ENCODE measurements around the gene ZNF219. TPM values are rescaled to one million over a fixed set of nuclear protein-coding genes. Genes with fewer than 3 reads are reported as not detected.

Gene ZNF219
- polyA plus RNA-seq, 1 donor from 2014 or later, result 40.6 TPM

DNA sequence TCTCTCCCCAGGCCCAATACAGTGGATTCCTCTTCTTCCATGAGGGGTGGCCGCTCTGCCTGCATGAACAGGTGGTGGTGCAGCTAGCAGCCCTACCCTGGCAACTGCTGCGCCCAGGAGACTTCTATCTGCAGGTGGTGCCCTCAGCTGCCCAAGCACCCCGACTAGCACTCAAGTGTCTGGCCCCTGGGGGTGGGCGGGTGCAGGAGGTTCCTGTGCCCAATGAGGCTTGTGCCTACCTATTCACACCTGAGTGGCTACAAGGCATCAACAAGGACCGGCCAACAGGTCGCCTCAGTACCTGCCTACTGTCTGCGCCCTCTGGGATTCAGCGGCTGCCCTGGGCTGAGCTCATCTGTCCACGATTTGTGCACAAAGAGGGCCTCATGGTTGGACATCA lies 24.5 kb downstream of the ZNF219 start:
- no peak for TF ChIP-seq POLR2AphosphoS5 (IDR thresholded peaks at IDR 0.05)
- Histone ChIP-seq H3K27ac (ENCODE audit: low read length) (no peak overlapping the region), H3K9me3 (ENCODE audit: low read length) (no peaks in the 10 kb centered on the region), H3K4me2 (ENCODE audit: low read length) (no peak overlapping the region), H3K9me2 (ENCODE audit: insufficient read depth, low read length) (no peaks in the 10 kb centered on the region), H2AFZ (ENCODE audit: low read depth, low read length) (no peak overlapping the region), H3K4me3 (ENCODE audit: low read length) (no peak overlapping the region), H3K36me3 (ENCODE audit: insufficient read depth, low read length) (peaks cover 5% of the 10 kb centered on the region), H3K27me3 (ENCODE audit: insufficient read depth, low read depth, low read length) (no peaks in the 10 kb centered on the region), H3K9ac (ENCODE audit: low read length) (no peak overlapping the region), H3K79me2 (replicated peaks; ENCODE audit: insufficient read depth, low read length) (peaks cover 7% of the 10 kb centered on the region), H3F3A (ENCODE audit: insufficient read depth, low read length, poor library complexity, severe bottlenecking) (no peaks in the 10 kb centered on the region), H4K20me1 (ENCODE audit: insufficient read depth) (no peaks in the 10 kb centered on the region)

DNA sequence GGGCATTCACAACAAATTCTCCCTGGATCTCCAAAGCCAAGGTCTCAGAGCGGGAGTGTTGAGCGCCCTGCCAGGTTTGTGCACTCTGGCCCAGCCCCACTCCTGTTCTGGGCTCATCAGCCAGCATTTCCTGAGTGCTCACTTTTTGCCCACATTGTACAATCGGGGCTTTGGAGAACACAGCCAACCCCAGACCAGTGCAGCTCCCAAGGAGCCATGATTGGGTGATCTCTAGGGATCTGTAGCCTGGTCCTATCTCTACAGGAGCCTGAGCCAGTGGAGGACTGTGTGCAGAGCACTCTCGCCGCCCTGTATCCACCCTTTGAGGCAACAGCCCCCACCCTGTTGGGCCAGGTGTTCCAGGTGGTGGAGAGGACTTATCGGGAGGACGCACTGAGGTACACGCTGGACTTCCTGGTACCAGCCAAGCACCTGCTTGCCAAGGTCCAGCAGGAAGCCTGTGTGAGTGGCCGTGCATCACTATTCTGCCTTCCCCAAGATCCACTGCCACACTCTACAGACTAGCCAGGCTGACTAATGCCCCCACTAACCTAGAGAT lies 25.6 kb downstream of the ZNF219 start:
- Histone ChIP-seq H3K9me2 (ENCODE audit: insufficient read depth, low read length) (no peaks in the 10 kb centered on the region), H3K4me2 (ENCODE audit: low read length) (no peak overlapping the region), H3F3A (ENCODE audit: insufficient read depth, low read length, poor library complexity, severe bottlenecking) (peaks cover 4% of the 10 kb centered on the region), H2AFZ (ENCODE audit: low read depth, low read length) (no peak overlapping the region), H3K27ac (ENCODE audit: low read length) (no peak overlapping the region), H4K20me1 (ENCODE audit: insufficient read depth) (no peaks in the 10 kb centered on the region), H3K9ac (ENCODE audit: low read length) (no peak overlapping the region), H3K79me2 (replicated peaks; ENCODE audit: insufficient read depth, low read length) (peaks cover 7% of the 10 kb centered on the region), H3K4me3 (ENCODE audit: low read length) (no peak overlapping the region), H3K9me3 (ENCODE audit: low read length) (no peaks in the 10 kb centered on the region), H3K27me3 (ENCODE audit: insufficient read depth, low read depth, low read length) (no peaks in the 10 kb centered on the region), H3K36me3 (ENCODE audit: insufficient read depth, low read length) (peaks cover 5% of the 10 kb centered on the region)
- TF ChIP-seq, protein P1, sequence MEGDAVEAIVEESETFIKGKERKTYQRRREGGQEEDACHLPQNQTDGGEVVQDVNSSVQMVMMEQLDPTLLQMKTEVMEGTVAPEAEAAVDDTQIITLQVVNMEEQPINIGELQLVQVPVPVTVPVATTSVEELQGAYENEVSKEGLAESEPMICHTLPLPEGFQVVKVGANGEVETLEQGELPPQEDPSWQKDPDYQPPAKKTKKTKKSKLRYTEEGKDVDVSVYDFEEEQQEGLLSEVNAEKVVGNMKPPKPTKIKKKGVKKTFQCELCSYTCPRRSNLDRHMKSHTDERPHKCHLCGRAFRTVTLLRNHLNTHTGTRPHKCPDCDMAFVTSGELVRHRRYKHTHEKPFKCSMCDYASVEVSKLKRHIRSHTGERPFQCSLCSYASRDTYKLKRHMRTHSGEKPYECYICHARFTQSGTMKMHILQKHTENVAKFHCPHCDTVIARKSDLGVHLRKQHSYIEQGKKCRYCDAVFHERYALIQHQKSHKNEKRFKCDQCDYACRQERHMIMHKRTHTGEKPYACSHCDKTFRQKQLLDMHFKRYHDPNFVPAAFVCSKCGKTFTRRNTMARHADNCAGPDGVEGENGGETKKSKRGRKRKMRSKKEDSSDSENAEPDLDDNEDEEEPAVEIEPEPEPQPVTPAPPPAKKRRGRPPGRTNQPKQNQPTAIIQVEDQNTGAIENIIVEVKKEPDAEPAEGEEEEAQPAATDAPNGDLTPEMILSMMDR (IDR thresholded peaks at IDR 0.05; ENCODE audit: poor library complexity, severe bottlenecking), result no peak
- TF ChIP-seq RAD21 (conservative IDR thresholded peaks at IDR 0.05) (no peak), EZH2 (IDR thresholded peaks at IDR 0.05; ENCODE audit: borderline replicate concordance, insufficient read depth, low read length, poor library complexity, severe bottlenecking) (no peak), POLR2AphosphoS5 (IDR thresholded peaks at IDR 0.05) (no peak), TAF1 (IDR thresholded peaks at IDR 0.05; ENCODE audit: low read depth) (no peak), SMC3 (conservative IDR thresholded peaks at IDR 0.05; ENCODE audit: poor library complexity) (no peak), MXI1 (conservative IDR thresholded peaks at IDR 0.05; ENCODE audit: poor library complexity, severe bottlenecking) (no peak), EP300 (conservative IDR thresholded peaks at IDR 0.05; ENCODE audit: poor library complexity, severe bottlenecking) (no peak)
- TF ChIP-seq, protein P2, sequence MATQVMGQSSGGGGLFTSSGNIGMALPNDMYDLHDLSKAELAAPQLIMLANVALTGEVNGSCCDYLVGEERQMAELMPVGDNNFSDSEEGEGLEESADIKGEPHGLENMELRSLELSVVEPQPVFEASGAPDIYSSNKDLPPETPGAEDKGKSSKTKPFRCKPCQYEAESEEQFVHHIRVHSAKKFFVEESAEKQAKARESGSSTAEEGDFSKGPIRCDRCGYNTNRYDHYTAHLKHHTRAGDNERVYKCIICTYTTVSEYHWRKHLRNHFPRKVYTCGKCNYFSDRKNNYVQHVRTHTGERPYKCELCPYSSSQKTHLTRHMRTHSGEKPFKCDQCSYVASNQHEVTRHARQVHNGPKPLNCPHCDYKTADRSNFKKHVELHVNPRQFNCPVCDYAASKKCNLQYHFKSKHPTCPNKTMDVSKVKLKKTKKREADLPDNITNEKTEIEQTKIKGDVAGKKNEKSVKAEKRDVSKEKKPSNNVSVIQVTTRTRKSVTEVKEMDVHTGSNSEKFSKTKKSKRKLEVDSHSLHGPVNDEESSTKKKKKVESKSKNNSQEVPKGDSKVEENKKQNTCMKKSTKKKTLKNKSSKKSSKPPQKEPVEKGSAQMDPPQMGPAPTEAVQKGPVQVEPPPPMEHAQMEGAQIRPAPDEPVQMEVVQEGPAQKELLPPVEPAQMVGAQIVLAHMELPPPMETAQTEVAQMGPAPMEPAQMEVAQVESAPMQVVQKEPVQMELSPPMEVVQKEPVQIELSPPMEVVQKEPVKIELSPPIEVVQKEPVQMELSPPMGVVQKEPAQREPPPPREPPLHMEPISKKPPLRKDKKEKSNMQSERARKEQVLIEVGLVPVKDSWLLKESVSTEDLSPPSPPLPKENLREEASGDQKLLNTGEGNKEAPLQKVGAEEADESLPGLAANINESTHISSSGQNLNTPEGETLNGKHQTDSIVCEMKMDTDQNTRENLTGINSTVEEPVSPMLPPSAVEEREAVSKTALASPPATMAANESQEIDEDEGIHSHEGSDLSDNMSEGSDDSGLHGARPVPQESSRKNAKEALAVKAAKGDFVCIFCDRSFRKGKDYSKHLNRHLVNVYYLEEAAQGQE (IDR thresholded peaks at IDR 0.05; ENCODE audit: borderline replicate concordance), result no peak

All from neural cell (in vitro differentiated cells).